ENCODE results near the gene TJP3.
"Not testable (repeated sequence)": the region's sequence is repeated elsewhere in the genome, so short reads cannot be mapped to it uniquely, and the experiment has no call there.

The TJP3 gene

GRCh38 chr19:3708207-3708931, at the start of gene TJP3:
TSS of gene TJP3 (plus strand) at chr19:3708384. CDS start at chr19:3728433, 20,049 bp downstream.
- peak; percentile 43 for DNase-seq (ENCODE audit: low spot score)

GRCh38 chr19:3658870-3659745, 49.1 kb upstream of the TJP3 start:
- no peak for DNase-seq (ENCODE audit: low spot score)

- no peak for DNase-seq (ENCODE audit: low spot score)
Observed at GRCh38 chr19:3659746-3660112, 48.5 kb upstream of the TJP3 start.

- no peak for DNase-seq (ENCODE audit: low spot score)
Observed at GRCh38 chr19:3660493-3661219, 47.5 kb upstream of the TJP3 start.

- DNase-seq (ENCODE audit: low spot score), result no peak
Observed at GRCh38 chr19:3661284-3662238, 46.6 kb upstream of the TJP3 start.

- no peak for DNase-seq (ENCODE audit: low spot score)
Observed at GRCh38 chr19:3663838-3664237, 44.3 kb upstream of the TJP3 start.

- DNase-seq (ENCODE audit: low spot score), result no peak
Observed at GRCh38 chr19:3664879-3665642, 43.1 kb upstream of the TJP3 start.

GRCh38 chr19:3665681-3666544, 42.3 kb upstream of the TJP3 start:
- peak; percentile 92 for DNase-seq (ENCODE audit: low spot score)

GRCh38 chr19:3666545-3666856, 41.7 kb upstream of the TJP3 start:
- DNase-seq (ENCODE audit: low spot score), result not testable (repeated sequence)

- DNase-seq (ENCODE audit: low spot score), result no peak
Observed at GRCh38 chr19:3667037-3667638, 41.0 kb upstream of the TJP3 start.

- no peak for DNase-seq (ENCODE audit: low spot score)
Observed at GRCh38 chr19:3667766-3668165, 40.4 kb upstream of the TJP3 start.

GRCh38 chr19:3668331-3669081, 39.7 kb upstream of the TJP3 start:
- DNase-seq (ENCODE audit: low spot score), result no peak

- DNase-seq (ENCODE audit: low spot score), result peak; percentile 87
Observed at GRCh38 chr19:3669082-3669946, 38.9 kb upstream of the TJP3 start.

GRCh38 chr19:3669947-3670795, 38.0 kb upstream of the TJP3 start:
- no peak for DNase-seq (ENCODE audit: low spot score)

GRCh38 chr19:3670796-3671679, 37.1 kb upstream of the TJP3 start:
- no peak for DNase-seq (ENCODE audit: low spot score)

Measured in D341Med (cell line).